ENCODE measurements around the gene SPTLC1.
A peak's percentile ranks its signal among the peaks of the same experiment; 100 is the strongest.

SPTLC1 gene

DNA sequence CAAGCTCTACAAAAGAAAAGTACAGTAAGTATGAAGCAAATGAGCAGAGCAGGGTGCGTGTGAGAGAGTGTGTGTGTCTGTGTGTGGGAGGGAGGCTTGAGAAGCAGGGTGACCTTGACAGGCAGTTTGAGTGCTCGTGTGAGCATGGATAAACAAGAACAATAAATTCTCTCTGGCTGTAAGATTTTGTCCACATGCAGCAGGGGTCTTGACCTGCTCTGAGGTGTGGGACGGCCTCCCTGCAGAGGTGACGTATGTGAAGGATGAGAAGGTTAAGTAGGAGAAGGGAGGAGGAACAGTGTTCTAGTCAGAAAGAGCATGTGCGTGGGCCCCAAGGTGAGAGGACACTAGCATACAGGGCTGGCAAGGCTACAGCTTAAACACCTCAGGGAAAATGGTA is 49.0 kb downstream of the SPTLC1 start:
- no peak overlapping the region for H3K4me3 ChIP-seq (ENCODE audit: low read length)
- no peak for DNase-seq (ENCODE audit: low read depth)
- TF ChIP-seq, protein P1, sequence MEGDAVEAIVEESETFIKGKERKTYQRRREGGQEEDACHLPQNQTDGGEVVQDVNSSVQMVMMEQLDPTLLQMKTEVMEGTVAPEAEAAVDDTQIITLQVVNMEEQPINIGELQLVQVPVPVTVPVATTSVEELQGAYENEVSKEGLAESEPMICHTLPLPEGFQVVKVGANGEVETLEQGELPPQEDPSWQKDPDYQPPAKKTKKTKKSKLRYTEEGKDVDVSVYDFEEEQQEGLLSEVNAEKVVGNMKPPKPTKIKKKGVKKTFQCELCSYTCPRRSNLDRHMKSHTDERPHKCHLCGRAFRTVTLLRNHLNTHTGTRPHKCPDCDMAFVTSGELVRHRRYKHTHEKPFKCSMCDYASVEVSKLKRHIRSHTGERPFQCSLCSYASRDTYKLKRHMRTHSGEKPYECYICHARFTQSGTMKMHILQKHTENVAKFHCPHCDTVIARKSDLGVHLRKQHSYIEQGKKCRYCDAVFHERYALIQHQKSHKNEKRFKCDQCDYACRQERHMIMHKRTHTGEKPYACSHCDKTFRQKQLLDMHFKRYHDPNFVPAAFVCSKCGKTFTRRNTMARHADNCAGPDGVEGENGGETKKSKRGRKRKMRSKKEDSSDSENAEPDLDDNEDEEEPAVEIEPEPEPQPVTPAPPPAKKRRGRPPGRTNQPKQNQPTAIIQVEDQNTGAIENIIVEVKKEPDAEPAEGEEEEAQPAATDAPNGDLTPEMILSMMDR (IDR thresholded peaks at IDR 0.05; ENCODE audit: insufficient read depth, low read depth, low read length, missing control alignments) = no peak

GRCh38 chr9:92064711-92065110 is 50.5 kb downstream of the SPTLC1 start:
- DNase-seq (ENCODE audit: low read depth) = peak; percentile 32
- no peak overlapping the region for H3K4me3 ChIP-seq (ENCODE audit: low read length)
- TF ChIP-seq, protein P1 (IDR thresholded peaks at IDR 0.05; ENCODE audit: insufficient read depth, low read depth, low read length, missing control alignments) = no peak

DNA sequence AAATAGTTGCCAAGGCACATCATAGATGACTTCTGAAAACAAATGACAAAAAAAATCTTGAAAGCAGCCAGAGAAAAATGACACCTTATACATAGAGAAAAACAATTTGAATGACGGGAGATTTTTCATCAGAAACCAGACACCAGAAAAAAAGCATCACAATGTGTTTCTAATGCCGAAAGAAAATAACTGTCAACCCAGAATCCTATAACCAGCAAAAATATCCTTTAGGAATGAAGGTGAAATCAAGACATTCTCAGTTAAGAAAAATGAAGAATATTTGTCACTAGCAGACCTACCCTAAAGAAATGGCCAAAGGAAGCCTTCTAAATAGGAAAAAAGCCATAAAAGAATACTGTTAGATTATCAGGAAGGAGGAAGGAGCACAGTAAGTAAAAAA is 54.0 kb downstream of the SPTLC1 start:
- H3K4me3 ChIP-seq (ENCODE audit: low read length) = no peak overlapping the region
- TF ChIP-seq, protein P1 (IDR thresholded peaks at IDR 0.05; ENCODE audit: insufficient read depth, low read depth, low read length, missing control alignments) = no peak
- DNase-seq (ENCODE audit: low read depth) = no peak

DNA sequence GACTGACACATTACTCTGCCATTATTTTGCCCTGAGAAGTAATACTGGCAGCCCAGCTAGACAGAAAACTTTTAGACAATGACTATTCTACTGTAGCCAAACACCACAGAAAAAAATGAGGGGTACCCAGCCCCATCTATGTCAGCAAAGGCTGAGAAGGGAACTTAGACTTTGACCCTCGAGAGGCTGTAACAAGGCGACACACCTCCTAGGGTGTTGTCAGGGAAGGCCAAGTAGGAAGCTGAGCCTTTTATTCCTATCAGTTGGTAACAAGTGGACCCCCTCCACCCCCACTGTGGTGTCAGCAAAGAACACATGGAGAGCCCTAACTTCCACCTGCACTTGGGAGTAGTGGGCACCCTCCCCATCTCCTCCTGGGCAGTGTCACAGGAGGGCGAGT is 55.6 kb downstream of the SPTLC1 start:
- H3K4me3 ChIP-seq (ENCODE audit: low read length) = no peak overlapping the region
- TF ChIP-seq, protein P1 (IDR thresholded peaks at IDR 0.05; ENCODE audit: insufficient read depth, low read depth, low read length, missing control alignments) = no peak
- DNase-seq (ENCODE audit: low read depth) = no peak

GRCh38 chr9:92058723-92059444 is 56.3 kb downstream of the SPTLC1 start:
- H3K4me3 ChIP-seq (ENCODE audit: low read length) = no peak overlapping the region
- TF ChIP-seq, protein P1 (IDR thresholded peaks at IDR 0.05; ENCODE audit: insufficient read depth, low read depth, low read length, missing control alignments) = no peak
- no peak for DNase-seq (ENCODE audit: low read depth)

- DNase-seq (ENCODE audit: low read depth) = no peak
- TF ChIP-seq, protein P1 (IDR thresholded peaks at IDR 0.05; ENCODE audit: insufficient read depth, low read depth, low read length, missing control alignments) = no peak
- H3K4me3 ChIP-seq (ENCODE audit: low read length) = no peak overlapping the region
Observed at GRCh38 chr9:92058026-92058425, 57.2 kb downstream of the SPTLC1 start.

DNA sequence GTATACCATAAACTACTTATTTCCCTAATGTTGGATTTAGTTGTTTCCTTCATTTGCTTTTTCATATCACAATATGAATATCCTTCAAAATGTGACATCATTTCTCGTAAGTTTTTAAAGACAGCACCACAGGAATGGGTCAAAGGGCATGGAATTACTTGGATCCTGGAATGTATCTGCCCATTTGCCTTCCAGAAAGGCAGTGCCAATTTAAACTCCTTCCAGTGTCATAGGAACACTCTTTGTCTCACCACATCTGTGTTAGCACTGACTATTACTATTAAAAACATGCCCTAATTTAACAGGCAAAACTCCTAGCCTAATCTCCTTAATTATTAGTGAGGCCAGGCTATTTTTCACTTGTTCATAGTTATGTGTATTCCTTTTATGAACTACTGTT is 58.0 kb downstream of the SPTLC1 start:
- no peak overlapping the region for H3K4me3 ChIP-seq (ENCODE audit: low read length)

More for the DNA sequence above, 58.0 kb downstream of the SPTLC1 start:
- TF ChIP-seq, protein P1 (IDR thresholded peaks at IDR 0.05; ENCODE audit: insufficient read depth, low read depth, low read length, missing control alignments) = no peak
- no peak for DNase-seq (ENCODE audit: low read depth)

Data from epithelial cell of esophagus (primary cell).